NCI-H748 (cell line): Measurements from ENCODE around the gene BTBD7.

Experiments
- DNase-seq: peaks from one replicate; lab custom pipeline; 2025; ENCODE audit not compliant: unreplicated experiment; lab: John Stamatoyannopoulos, UW

The BTBD7 gene

DNA sequence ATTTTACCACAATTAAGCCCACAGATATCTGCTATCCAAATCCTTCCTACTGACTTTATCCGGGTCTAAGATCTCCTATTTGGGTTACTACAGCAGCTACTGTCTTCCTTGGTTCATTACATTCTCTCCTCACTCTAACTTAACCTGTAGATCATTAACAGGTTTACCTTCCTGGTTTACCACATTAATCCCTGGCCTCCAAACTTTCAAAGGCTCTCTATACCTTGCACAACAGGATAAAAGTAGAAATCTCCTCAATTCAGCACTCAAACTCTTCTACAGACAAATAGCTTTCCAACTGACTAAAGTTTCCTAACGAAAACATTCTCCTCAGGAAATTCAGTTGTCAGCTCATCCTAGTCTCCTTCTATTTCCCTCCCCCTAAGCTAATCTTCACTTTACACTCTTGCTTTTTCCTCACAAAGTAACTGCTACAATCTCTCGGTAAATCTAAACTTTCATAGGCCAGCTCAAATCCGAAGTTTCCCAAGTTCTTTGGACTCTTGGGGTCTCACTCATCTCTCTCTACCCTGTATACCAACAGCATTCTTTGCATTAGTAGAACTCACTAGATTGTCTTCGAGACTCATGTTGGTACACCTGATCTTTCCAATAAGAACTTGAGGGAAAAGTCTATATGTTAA lies 2.7 kb downstream of the BTBD7 start:
- no peak for DNase-seq

DNA sequence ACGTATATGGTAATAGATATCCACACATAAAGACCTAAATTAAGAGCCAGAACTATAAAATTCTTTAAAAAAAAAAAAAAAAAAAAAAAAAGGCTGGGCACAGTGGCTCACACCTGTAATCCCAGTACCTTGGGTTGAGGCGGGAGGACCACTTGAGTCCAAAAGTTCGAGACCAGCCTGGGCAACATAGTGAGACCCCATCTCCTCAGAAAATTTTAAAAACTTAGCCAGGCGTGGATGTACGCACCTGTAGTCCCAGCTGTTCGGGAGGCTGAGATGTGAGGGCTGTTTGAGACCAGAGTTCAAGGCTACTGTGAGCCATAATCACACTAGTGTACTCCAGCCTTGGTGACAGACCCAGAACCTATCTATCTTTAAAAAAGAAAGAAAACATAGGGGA lies 4.3 kb downstream of the BTBD7 start:
- no peak for DNase-seq

DNA sequence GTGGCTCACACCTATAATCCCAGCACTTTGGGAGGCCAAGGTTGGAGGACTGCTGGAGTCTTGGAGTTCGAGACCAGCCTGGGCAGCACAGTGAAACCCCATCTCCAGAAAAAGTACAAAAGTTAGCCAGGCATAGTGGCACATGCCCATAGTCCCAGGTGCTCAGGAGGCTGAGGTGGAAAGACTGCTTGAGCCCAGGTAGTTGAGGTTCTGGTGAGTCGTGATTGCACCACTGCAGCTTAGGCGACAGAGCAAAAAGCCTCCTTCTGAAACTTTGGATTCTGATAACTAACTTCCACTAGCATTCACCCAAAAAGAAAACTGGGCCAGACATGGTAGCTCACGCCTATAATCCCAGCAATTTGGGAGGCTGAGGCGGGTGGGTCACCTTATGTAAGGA lies 6.6 kb downstream of the BTBD7 start:
- no peak for DNase-seq

DNA sequence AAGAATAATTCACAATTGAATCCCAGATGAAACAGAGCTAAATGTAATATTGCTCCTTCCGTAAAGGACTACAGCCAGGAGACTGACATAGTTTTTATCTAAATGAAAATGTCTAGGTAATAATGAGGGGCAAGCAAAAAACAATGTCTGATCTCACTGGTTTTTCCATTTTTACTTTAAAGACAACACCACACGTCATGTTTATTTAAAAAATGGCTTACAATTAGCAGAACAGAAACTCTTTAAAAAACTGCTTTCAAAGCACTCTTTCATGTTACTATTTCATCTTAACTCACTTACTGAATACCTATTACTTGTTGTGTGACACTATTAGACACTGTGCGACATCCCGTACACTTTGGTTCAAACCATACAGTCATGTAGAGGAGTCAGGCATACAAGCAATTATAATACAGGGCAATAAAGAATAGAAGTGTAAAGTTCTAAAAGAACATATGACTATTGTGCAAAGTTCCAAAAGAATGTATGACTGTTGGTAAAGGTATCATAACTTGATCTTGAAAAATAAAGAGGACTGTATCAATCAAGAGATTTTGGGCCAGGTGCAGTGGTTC lies 9.1 kb downstream of the BTBD7 start:
- DNase-seq, result no peak

DNA sequence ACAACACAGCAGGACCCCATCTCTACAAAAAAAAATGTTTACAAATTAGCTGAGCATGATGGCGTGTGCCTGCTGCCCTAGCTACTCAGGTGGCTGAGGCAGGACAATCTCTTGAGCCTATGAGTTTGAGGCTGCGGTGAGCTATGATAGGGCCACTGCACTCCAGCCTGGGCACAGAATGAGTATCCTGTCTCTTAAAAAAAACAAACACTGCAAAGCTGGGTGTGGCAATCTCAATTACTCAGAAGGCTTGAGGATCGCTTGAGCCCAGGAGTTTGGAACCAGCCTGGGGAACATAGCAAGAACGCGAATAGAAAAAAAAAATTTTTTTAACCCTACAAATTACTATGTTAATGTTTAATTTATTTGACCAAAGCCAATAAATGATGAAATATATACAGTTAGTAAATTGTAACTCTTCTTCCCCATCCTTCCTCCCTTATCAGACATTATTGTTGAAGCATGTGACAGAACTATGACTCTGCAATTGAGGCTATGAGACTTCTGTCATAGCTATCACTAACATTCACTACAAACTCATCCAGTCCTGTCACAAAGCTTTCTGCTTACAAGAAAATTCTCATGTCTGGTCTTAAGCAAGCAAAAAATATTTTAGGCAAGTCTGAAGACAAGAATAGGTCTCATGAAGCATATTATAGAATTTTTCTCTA lies 9.8 kb downstream of the BTBD7 start:
- no peak for DNase-seq

DNA sequence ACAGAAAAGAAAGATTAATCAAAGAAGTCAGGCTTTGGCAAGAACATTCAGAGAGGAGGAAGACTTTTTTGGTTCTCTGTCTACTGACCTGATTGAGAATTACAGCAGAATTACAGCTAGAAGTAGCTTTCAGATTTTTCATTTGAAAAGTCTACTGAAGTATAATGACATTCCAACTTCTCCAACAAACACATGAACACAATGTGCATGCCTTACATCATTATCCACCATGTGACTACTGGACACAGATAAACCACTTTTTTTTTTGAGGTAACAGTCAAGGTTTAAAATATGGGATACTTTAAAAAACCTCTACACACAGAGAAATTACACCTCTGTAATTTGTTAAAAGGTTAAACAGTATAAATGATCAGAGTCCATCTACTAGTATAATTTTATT lies 12.3 kb downstream of the BTBD7 start:
- no peak for DNase-seq

DNA sequence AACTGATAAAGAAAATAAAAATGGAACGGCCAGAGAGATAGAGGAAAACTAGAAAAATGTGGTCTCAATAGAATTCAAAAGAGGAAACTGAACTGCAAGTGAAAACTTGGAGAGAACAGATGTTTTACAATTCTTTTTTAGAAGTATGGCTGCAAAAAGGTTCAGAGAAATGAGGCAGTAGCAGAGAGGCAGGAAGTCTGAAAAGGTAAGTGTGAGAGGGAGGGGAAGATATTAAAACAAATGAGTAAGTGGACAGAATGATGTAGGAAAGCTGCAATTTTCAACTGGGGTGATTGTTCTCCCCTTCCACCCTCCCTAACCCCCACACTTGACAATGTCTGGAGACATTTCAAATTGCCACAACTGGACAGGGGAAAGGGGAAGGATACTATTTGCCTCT lies 12.9 kb downstream of the BTBD7 start:
- no peak for DNase-seq

DNA sequence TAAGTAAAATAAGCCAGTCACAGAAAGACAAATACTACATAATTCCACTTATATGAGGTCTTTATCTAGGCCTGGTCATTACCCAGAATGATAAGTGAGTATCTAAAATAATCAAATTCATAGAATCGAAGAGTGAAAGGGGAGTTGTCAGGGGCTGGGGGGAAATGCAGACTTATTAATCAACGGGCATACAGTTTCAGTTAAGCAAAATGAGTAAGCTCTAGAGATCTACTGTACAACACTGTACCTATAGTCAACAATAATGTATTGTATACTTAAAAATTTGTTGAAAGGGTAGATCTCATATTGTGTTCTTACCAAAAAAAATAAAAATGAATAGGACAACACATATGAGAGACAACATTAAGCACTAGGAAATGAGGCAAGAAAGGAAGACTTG lies 13.3 kb downstream of the BTBD7 start:
- no peak for DNase-seq

DNA sequence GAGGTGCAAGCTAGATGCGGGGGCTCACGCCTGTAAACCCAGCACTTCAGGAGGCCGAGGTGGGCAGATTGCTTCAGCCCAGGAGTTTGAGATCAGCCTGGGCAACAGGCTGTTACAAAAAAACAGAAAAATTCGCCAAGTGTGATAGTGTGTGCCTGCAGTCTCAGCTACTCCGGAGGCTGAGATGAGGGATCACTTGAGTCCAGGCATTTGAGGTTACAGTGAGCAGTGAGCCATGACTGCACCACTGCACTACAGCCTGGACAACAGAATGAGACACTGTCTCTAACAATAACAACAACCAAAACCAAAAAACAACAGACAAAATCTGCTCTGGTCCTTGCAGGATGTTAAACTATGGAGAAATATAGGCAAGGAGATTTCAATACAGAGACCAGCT lies 13.9 kb downstream of the BTBD7 start:
- no peak for DNase-seq

DNA sequence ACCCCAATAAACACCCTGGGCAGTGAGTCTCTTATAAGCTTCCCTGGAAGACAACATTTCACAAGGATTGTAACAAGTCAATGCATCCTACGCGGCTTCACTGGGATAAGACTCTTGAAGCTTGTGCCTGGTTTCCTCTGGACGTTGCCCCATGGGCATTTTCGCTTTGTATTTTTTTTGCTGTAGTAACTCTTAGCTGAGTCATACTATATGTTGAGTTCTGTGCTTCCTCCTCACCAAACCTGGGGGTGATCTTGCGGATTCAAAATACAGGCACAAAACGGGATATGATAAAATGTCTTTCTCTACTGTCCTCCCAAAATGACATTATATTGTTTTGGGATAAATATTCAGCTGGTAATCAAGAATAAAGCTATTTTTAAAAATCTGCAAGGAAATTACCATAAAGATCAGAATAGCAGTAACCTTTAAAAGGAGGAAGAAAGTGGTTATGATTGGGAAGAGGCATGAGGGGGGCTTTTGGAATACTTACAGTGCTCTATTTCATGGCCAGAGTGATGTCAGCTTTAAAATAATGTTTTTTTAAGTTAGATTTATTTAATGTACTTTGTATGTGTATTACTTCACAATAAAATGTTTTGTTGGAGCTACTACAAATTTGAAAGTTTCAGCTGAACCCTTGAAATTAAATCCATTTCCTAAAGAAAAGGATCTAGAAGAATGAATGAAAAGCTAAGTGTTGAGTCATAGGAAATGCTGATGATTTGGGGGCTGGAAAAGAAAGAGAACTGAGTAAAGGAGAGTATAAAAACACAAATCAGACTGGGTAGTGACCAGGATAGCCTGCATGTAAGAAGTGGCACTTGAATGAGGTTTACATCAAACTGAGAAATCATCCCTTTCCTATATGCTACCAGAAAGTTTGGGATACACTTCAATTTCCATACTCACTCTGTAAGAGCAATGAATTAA lies 14.7 kb downstream of the BTBD7 start:
- no peak for DNase-seq

DNA sequence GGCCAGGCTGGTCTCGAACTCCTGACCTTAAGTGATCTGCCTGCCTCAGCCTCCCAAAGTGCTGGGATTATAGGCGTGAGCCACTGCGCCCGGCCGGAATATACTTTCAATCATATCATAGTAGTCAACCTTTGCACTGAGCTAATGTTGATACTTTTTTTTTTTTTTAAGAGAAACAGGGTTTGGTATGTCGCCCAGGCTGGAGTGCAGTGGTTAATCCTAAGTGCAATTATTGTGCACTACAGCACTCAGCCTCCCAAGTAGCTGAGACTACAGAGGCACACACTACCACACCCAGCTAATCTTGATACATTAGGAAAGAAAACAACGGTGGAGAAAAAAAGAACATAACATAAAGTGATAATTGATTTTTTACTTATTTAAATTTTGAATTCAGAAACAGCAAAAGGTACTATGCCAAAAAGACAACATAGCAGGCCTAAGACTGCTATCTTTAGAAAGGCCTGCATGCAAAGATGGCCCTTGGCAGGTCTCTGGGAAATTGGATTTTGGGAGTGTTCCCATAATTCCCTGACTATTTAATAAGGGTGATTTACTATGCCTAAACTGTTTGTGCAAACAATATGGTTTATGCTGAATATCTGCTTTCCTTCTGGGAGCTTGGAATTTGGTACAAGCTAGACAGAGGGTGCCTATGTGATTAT lies 15.5 kb downstream of the BTBD7 start:
- no peak for DNase-seq

DNA sequence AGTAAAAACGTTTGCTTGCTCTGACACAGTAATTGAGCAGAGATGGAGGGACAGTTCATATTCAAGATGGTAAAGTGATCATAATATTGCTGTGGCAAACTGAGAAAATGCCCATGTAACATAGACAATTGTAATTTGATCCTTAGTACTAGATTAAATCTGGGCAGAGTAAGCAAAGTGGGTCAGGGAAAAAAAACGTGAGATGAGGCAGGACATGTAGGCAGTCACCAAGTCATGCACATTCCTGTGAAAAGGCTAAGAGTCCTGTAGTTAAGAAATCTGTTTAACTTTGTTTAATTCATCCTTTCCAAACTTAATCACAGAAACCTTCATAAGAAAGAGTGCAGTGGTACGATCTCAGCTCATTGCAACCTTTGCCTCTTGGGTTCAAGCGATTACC lies 16.1 kb downstream of the BTBD7 start:
- no peak for DNase-seq

DNA sequence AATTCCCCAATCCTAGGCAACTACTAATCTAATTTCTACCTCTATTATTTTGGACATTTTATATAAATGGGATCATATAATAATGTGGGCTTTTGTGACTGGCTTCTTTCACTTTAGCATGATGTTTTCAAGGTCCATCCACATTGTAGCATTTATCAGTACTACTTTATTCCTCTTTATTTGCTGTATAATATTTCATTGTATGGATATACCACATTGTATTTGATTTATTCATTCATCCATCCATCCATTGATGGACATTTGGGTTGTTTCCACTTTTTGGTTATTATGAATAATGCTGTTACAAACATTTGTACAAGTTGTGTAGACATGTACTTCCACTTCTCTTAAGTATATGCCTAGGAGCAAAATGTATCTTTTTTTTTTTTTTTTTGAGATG lies 17.3 kb downstream of the BTBD7 start:
- no peak for DNase-seq

DNA sequence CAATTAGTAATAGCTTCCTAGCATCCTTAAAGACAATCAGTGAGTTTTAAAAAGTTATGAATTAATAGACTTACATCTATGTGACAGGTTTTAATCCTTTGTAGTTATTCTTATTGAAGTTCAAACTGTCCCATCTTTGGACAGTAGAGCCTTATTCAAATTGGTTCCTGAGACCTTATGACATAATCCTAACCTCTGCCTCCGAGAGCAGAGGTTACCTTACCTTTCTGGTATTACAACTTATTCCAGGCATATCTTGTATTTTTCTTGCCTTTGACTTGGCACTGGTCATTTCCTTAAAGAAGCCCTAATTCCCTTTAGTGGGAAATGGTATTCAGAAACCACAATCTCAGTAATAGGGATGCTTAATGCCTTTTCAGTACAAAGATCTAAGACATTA lies 21.8 kb downstream of the BTBD7 start:
- no peak for DNase-seq

DNA sequence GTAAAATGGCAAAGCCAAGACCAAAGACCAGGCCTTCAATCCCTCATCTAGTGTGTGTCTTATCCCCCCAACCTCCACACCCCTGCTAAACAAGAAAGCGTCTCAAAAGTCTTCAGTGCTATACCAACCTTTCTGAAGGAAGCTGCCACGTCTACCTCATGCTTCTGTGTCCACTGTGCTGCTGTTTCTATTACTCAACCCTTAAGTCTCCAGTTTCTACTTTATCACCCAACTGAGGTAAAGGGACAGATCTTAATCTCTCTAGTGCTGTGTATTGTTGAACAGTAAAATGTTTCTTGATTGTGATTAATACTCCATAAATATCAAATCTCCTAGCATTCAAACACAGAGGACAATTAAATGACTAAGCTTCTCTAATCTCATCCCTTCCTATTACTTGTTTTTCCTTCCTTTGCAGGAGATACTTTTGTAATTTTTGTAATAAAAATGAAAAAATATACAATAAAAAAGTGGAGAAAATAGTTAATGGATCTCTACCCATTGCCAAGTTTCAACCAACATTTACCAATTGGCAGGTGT lies 23.3 kb downstream of the BTBD7 start:
- DNase-seq, result no peak

DNA sequence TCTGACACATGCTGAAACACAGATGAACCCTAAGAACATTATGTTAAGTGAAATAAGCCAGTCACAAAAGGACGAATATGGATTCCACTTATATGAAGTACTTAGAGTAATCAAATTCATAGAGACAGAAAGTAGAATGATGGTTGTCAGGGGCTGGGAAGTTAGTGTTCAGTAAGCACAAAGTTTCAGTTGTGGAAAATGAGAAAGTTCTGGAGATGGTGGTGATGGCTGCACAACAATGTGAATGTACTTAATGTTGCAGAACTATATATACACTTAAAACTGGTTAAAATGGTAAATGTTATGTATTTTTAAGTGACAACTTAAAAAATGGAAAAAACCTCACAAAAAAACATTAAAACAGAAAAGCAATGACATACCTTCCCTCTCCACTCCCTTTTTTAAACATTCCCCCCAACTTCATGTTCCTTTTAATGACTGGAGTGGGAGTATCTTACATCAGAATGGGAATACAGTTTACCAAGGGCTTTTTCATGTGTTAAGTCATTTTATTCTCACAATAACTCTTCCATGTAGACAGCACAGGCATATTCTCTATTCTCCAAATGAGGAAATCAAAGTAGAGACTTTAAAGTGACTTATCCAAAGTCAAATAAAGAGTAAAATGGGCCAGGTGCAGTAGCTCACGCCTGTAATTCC lies 24.0 kb downstream of the BTBD7 start:
- DNase-seq, result no peak

DNA sequence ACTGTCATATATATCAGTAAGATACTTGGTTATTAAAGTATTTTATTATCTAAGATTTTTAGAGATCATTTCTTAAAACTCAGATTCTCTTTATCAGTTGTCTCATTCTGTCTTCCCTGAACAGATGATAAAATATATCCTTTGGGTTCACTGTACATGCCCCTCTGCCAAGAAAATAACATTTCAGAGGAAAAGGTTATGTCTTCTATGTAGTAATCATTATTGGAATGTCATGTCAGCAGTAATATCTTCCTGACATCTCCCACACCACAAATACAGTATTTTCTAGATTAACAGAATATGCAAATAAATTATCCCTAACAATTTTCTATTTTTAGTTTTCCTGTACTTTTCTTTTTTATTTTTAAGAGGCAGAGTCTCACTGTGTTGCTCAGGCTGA lies 26.0 kb downstream of the BTBD7 start:
- no peak for DNase-seq

DNA sequence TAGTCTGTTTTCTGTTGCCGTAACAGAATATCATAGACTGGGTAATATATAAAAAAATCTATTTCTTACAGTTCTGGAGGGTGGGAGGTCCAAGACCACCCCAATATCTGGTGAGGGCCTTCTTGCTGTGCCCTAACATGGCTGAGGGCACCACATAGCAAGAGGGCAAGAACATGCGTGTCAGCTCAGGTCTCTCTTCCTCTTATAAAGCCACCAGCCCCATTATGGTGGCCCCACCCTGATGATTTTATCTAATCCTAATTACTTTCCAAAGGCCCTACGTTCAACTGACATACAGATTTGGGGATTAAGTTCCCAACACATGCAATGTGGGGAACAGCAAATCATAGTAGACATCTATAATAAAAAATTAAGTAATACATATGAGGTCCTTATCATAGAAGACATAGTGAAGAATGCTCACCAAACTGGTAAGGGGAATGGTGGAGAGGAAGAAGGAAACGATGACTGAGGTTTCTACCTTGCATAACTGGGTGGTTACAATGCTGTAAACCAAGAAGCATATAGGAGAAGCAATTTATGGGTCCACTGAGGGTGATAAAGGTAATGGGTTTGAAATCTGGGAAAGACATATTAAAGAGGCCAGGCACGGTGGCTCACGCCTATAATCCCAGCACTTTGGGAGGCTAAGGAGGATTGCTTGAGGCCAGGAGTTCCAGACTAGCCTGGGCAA lies 27.0 kb downstream of the BTBD7 start:
- DNase-seq, result no peak

DNA sequence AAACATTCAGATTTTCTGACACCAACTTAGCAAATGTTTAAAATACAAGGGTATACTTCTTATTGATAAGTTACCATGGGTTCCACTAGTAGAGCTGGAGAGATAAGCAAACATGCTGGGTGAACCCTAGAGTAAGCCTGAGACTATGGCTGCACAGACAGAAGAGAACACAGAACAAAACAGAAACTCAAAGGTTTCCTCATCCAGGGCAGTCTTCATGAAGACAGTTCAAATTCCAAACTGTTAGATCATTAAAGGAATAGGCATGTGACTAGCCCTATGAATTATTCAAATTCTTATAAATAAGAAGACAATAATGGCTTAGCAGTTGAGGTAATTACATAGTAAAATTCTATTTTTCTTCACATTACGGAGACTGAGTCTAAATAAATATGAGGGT lies 28.1 kb downstream of the BTBD7 start:
- no peak for DNase-seq

DNA sequence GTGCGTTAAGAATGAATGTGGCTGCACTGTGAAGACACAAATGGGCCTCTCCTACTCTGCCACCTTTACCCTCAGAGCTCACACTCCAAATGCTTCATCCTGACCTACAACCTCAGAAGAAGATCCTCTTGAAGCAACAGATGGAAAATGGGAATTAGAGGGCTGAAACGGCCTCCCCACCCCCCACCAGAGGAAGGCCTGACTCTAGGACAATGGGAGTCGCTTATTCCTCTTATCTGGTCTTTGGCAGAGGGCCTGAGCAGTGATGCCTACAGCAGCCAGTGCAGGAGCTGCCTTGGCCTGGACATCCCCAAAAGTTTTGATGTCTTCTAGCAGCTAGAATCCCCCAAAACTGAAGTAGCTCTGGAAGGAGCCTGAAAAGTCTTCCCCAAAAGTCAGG lies 29.2 kb downstream of the BTBD7 start:
- DNase-seq, result no peak
